ENCODE data around the gene STAT6. TPM values are rescaled to one million over a fixed set of nuclear protein-coding genes. Genes with fewer than 3 reads are reported as not detected.

Gene STAT6
- polyA plus RNA-seq, 1 donor (not counting 4 experiments of a cell fraction or from before 2014, with no cell fraction given): 113 TPM

DNA sequence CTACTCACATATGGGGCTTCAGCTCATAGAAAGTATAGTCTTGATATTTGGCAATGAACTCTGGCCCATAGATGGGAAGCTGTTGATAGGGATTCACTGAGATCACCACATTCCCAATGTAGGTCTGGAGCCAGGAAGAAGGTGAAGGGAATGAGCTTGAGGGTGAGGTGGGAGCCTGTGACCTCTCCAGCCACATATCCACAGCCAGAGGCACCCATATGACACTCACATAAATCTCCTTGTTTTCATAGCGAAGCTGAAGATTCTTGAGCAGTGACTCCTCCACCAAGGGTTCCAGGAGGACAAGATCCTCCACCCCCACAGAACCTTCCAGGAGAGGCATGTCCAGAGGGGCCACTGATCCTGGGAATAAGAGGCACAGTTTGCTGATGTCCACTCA, 63.2 kb downstream of the STAT6 start:
- H3K36me3 ChIP-seq (ENCODE audit: control insufficient read depth in 2 of 2, extremely low read depth in 1 of 2, insufficient read depth in 2 of 2, low read length in 2 of 2): no peaks in the 10 kb centered on the region
- no peak overlapping the region for H3K27ac ChIP-seq (ENCODE audit: control insufficient read depth, insufficient read depth, low read length)
- no peaks in the 10 kb centered on the region for H4K20me1 ChIP-seq (ENCODE audit: control insufficient read depth, extremely low read depth, insufficient read depth, low read length)
- no peak overlapping the region for H3K4me2 ChIP-seq (ENCODE audit: control insufficient read depth, extremely low read depth, insufficient read depth, low read depth, low read length)
- FAIRE-seq: no peak
- DNase-seq (ENCODE audit: low read depth, low spot score): no peak
- no peak overlapping the region for H3K9ac ChIP-seq (ENCODE audit: control insufficient read depth, extremely low read depth, insufficient read depth, low read length)
- H3K9me1 ChIP-seq (ENCODE audit: control insufficient read depth, extremely low read depth, insufficient read depth, low read length): no peaks in the 10 kb centered on the region
- H3K27me3 ChIP-seq (ENCODE audit: control insufficient read depth, extremely low read depth, insufficient read depth, low read length): peaks cover 20% of the 10 kb centered on the region
- no peak overlapping the region for H2AFZ ChIP-seq (ENCODE audit: control insufficient read depth, low read length)
- no peaks in the 10 kb centered on the region for H3K79me2 ChIP-seq (ENCODE audit: control insufficient read depth, insufficient read depth, low read length)
- H3K4me3 ChIP-seq (ENCODE audit: control insufficient read depth in 2 of 3, extremely low read depth in 1 of 3, insufficient read depth in 2 of 3, low read depth in 1 of 3, low read length in 3 of 3): no peak overlapping the region
- H3K4me1 ChIP-seq (ENCODE audit: control insufficient read depth, extremely low read depth, insufficient read depth, low read length): no peaks in the 10 kb centered on the region
- dilution Hi-C loops (cut with MboI; ENCODE audit: extremely low pct_ligation_motif_present, low sequenced_read_pairs): no loop called here
- no peak for TF ChIP-seq EZH2 (IDR thresholded peaks at IDR 0.05; ENCODE audit: low read length)
- TF ChIP-seq, protein P1, sequence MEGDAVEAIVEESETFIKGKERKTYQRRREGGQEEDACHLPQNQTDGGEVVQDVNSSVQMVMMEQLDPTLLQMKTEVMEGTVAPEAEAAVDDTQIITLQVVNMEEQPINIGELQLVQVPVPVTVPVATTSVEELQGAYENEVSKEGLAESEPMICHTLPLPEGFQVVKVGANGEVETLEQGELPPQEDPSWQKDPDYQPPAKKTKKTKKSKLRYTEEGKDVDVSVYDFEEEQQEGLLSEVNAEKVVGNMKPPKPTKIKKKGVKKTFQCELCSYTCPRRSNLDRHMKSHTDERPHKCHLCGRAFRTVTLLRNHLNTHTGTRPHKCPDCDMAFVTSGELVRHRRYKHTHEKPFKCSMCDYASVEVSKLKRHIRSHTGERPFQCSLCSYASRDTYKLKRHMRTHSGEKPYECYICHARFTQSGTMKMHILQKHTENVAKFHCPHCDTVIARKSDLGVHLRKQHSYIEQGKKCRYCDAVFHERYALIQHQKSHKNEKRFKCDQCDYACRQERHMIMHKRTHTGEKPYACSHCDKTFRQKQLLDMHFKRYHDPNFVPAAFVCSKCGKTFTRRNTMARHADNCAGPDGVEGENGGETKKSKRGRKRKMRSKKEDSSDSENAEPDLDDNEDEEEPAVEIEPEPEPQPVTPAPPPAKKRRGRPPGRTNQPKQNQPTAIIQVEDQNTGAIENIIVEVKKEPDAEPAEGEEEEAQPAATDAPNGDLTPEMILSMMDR (optimal IDR thresholded peaks at IDR 0.05 in 1 of 3, IDR thresholded peaks at IDR 0.05 in 1 of 3, conservative IDR thresholded peaks at IDR 0.05 in 1 of 3; ENCODE audit: extremely low read depth in 1 of 3, insufficient read depth in 2 of 3, low read length in 3 of 3): no peak
- H3K9me3 ChIP-seq (ENCODE audit: control insufficient read depth, low read depth, low read length): no peaks in the 10 kb centered on the region

DNA sequence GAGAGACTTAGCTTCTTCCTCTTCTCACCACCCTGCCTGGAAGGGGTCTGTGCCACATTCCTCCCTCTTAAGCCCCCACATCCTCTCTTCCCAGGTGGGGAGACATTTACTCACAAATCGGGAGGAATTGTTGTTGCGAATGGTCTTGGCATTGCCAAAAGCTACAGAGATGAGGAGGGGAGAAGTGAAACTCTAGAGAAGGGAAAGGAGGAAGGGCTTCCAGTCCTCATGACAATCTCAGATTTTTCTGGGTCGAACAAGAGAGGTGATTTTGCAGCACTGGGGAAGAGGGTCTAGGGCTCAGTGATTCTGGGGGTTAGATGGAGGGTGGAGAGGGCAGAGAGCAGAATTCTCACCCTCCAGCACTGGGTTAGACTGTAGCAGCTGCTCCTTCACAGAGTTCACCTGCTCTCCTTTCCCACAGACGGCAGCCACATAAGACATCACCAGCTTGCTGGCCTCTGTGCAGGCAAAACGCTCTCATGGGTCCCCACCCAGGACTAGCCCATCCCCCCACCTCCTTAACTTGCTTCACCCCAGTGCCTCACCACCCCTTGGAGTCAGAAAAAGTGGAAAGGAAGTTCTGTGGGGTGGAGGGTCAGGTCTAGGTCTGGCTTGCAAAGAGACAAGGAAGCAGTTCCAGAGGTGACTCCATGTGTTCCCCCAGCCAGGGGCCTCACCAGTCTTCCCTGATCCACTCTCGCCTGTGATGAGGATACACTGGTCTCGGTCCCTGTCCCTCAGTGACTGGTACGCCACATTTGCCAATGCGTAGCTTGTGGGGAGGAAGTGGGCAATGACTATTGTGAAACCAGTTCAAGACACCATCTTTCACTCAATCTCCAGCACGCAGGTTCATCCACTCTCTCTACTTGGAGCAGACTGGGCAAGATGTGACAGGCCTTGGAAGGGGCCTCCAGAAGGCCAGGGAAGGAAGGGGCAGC, 63.9 kb downstream of the STAT6 start:
- Histone ChIP-seq H3K9ac (ENCODE audit: control insufficient read depth, extremely low read depth, insufficient read depth, low read length) (no peak overlapping the region), H3K4me3 (ENCODE audit: control insufficient read depth in 2 of 3, extremely low read depth in 1 of 3, insufficient read depth in 2 of 3, low read depth in 1 of 3, low read length in 3 of 3) (no peak overlapping the region), H3K9me1 (ENCODE audit: control insufficient read depth, extremely low read depth, insufficient read depth, low read length) (no peaks in the 10 kb centered on the region), H4K20me1 (ENCODE audit: control insufficient read depth, extremely low read depth, insufficient read depth, low read length) (no peaks in the 10 kb centered on the region), H3K4me1 (ENCODE audit: control insufficient read depth, extremely low read depth, insufficient read depth, low read length) (no peaks in the 10 kb centered on the region), H3K36me3 (ENCODE audit: control insufficient read depth in 2 of 2, extremely low read depth in 1 of 2, insufficient read depth in 2 of 2, low read length in 2 of 2) (no peaks in the 10 kb centered on the region), H2AFZ (ENCODE audit: control insufficient read depth, low read length) (no peak overlapping the region), H3K79me2 (ENCODE audit: control insufficient read depth, insufficient read depth, low read length) (no peaks in the 10 kb centered on the region), H3K27ac (ENCODE audit: control insufficient read depth, insufficient read depth, low read length) (no peak overlapping the region), H3K4me2 (ENCODE audit: control insufficient read depth, extremely low read depth, insufficient read depth, low read depth, low read length) (no peak overlapping the region), H3K27me3 (ENCODE audit: control insufficient read depth, extremely low read depth, insufficient read depth, low read length) (peaks cover 20% of the 10 kb centered on the region), H3K9me3 (ENCODE audit: control insufficient read depth, low read depth, low read length) (no peaks in the 10 kb centered on the region)
- FAIRE-seq: no peak
- dilution Hi-C loops (cut with MboI; ENCODE audit: extremely low pct_ligation_motif_present, low sequenced_read_pairs): no loop called here
- no peak for DNase-seq (ENCODE audit: low read depth, low spot score)
- TF ChIP-seq EZH2 (IDR thresholded peaks at IDR 0.05; ENCODE audit: low read length): no peak
- TF ChIP-seq, protein P1 (optimal IDR thresholded peaks at IDR 0.05 in 1 of 3, IDR thresholded peaks at IDR 0.05 in 1 of 3, conservative IDR thresholded peaks at IDR 0.05 in 1 of 3; ENCODE audit: extremely low read depth in 1 of 3, insufficient read depth in 2 of 3, low read length in 3 of 3): no peak

All from keratinocyte (primary cell).